GM18520 (cell line): ENCODE results near the gene GRP.

ENCODE experiments used
- ATAC-seq: cut with Tn5 transposase; IDR thresholded peaks from one replicate; pipeline ENCODE4 v1.9.1; 2021; ENCODE audit not compliant: unreplicated experiment

The GRP gene

DNA sequence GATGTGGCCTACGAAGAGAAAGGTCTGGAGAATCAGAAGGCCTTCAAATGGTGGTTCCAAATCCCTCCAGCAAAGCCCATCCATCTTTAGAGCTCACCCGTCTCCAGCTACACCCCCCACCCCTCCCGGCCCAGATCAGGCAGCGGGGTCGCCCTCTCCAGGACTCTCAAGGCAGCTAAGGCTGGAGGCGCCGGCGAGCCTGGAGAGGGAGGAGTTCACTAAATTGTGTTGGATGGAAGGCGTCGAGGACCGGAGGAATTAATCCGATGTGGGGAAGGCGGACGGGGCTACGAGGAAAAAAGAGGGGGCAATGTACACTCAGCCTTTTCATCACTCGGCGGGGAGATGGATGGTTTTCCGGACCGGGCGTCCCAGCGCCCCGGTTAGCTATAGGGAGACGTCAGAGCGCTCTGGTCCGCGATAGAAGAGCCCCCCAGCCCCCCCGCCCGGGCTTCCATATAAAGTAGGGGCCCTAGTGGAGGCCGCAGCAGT lies at the start of gene GRP:
Gene GRP (plus strand): TSS at position 487 of the 492 bp plus-strand sequence. CDS start 108 bp downstream, outside the sequence.
- ATAC-seq: no peak

DNA sequence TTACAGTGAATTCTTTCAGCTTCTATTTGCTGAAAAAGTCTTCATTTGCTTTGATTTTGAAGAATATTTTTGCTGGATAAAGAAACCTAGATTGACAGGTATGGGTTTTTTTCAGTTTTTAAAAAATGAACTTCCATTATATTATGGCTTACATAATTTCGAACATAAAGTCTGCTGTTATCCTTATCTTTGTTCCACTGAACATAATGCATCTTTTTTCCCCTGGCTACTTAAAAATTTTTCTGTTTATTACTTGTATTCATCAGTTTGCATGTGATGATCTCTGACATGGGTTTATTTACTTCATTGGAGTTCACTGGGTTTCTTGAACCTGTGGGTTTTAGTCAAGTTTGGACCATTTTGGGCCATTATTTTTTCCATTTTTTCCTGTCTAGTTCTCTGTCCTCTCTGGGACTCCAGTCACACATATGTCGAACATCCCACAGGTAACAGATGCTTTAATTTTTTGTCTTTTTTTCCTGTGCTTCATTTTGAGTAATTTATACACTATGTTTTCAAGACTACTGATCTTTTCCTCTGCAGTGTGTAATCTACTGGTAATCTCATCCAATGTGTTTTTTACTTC lies 47.2 kb upstream of the GRP start:
- ATAC-seq: no peak

DNA sequence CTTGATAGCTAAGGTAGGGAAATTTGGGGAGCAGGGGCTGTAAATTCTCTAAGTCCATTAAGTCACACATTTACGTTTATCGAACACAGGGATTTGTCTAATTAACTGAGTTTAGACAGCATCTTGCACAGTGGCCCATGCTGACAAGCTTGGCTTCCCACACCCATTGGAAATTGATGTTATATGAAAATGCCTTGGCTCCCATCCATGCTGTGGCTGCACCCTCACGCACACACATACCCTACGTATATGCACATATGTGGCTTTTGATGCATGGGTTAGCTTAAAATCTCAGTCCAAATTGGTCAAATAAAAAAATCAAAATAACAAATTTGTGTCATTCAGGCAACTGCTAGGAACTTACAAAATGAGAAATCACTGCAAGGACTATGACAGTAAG lies 42.5 kb upstream of the GRP start:
- no peak for ATAC-seq

DNA sequence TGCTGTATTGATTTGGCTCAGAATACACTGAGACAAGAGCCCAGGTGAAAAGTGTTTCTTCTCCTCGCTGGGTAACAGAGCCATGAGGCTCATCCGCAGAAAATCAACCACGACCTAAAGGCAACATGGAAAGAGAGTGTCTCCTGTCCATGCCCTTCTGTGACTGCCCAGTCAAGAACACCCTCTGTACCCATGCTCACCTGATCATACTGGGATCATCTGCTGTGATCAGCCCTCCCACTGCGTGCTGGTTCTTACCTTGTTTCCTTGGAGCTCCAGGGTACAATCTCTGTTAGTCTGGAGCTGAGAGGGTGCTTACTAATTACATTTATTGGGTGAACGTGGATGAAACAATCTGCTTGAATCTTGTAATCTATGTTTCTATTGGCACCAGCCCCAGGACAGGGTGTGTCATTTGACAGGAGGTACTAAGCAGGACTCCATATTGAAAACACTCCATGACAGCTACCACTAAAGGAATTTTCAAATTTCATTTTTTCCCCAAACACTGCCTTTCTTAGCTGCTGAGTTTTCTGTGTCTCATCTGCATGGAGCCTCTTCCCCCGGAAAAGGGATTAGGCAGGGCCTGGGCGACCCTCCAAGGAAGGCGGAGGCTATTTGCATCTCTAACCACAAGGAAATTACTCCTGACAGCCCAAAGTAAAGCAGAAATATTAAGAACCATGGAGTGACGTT lies 39.7 kb upstream of the GRP start:
- ATAC-seq: no peak

DNA sequence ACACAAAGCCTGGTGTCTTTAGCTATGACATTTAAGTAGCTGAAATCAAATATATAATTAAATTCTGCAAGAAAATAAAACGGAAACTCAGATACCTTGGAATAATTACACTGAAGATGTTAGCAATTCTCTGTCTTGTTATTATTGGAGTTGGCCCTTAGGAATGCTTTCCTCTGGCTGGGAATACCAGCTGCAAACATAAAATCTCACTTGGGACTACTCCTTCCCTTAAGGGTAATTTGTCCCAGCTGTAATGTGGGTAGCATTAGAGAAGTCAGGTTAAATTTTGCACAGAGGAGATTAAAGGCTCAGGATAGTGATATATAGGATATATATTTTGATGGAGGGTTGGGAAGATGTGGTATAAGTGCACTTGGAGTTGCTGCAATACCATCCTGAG lies 37.3 kb upstream of the GRP start:
- ATAC-seq: no peak

DNA sequence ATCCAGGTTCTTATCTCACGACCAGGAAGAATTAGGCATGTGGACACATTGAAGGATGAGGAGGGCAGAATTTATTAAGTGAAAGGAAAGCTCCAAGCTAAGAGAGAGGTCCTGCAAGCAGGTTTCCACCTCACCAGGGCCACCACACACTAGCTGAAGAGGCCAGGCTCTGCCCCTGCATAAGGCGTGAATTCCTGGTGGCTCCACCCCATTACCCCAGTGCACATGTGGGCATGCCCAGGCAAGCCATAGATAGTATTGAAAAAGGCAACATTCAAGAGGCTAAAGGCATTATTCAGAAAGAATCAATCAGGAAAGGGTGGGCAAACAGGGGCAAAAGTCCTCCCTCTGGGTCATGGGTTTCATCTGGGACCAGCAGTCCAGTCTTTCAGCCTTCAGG lies 30.9 kb upstream of the GRP start:
- no peak for ATAC-seq

DNA sequence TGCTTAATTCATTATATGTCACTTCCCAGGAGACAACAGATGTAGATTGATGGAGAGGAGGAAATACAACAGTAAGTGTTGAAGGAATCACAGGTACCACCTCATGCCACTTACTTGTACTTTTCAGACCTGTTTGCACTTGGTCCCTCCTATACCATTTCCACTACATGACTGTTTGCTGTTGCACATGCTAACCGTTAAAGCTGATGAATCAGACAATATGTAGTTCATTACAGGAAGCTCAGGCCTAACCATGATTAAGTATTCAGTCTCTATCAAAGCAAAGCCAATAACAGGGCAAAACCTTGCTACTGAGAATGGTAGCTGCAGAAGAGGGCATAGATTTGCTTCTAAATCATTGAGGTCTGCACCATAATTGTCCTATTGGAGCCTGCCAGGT lies 30.2 kb upstream of the GRP start:
- no peak for ATAC-seq

DNA sequence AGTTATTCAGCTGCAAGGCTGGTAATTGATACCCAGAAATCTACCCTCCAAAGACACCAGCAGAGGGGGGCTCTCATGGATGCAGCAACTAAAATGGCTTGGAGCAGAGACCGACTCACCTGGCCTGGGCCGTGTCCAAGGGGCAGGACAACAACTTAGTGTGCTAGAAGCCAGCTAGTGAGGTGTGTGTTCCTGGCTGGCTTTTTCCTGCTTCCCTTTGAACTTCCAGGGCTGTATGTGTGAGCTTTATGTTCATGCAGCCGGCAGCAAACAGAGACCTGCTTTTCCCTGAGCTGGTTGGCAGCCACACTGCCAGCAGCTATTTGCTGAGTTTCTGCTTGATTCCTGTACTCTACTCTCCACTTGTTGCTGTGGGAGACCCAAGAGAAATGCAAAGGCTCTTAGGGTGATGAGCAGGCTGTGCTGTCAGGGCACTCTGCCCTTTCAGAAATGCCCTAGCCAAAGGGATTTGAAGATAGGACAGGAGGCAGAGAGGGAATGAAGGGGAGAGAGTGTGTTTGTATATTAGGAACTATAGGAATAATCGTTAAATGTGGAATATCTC lies 23.7 kb upstream of the GRP start:
- no peak for ATAC-seq

DNA sequence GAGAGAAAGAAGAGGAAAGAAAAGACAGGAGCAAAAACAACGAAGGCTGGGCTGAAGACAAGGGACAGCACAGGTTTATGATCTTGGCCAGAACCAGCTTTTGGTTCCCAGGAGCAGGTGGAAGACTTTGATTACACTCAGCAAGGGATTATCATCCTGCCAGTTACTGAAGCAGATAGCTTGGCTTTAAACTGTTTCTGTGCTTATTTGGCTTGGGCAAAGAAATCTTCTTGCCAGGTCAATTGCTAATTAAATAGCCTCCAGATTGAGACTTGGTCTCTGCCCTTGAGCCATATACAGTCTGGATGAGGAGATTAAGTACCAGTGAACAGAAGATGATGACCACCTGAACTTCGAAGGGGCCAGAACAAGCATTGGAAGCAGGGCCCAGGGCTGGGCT lies 22.3 kb upstream of the GRP start:
- ATAC-seq: no peak

DNA sequence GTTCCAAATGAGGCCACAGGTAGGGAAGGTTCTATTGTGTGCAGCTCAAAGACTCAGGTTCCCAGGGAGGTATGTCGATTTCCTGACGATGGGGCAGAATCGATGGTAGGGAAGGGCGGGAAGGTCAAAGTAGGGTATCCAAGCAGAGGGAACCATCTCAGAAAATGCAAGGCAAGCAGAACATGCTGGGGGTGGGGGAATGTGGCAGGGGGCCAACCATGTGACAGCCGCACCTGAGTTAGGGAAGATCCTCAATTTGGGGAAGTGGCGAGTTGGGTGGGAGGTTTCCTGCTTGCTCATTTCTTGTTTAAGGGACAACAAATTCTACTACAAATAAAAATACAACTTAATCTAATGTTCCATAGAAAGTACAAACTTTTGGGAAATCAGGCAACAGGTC lies 21.7 kb upstream of the GRP start:
- no peak for ATAC-seq

DNA sequence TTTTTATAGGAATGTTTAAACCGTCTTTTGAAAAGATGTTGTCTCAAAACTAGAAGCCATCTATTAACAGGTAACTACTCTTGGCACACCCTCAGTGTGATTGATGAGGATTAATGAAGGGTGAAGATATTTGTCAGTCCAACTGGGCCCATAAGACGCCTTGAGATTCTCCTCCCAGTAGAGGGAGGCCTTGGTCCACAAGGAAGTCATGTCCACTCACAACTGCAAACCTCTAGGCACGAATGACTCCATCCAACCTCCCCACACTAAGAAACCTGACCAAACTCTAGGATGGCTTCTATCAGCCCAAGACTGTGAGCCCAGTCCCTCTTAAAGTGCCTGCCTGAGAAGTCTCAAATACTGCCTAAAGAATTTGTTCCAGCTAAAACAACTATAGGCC lies 19.2 kb upstream of the GRP start:
- ATAC-seq: no peak

DNA sequence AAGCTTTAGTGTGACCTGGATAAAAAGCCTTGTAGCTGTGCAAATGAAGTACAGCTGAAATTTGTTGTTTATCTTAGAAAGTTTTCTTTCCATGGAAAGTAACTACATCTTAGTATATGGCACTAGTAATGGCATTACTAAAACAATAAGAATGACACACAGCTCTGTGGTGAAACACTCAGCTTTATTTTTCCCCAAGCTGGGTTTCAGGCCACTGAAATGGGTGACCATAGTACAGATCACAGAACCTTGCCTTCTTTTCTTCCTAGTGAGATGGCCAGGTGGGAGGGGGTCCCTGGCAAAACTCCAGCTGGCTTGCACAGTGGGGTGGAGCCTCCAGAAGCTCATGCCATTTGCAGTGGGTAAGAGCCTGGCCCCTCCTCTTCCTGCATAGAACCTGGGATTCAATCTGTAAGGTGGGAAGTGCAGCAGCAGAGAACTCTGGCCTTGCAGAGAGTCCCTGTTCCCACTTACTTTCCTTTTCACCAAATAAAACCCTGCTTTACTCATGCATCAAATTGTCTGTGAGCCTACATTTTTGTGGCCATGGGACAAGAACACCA lies 17.6 kb upstream of the GRP start:
- no peak for ATAC-seq

DNA sequence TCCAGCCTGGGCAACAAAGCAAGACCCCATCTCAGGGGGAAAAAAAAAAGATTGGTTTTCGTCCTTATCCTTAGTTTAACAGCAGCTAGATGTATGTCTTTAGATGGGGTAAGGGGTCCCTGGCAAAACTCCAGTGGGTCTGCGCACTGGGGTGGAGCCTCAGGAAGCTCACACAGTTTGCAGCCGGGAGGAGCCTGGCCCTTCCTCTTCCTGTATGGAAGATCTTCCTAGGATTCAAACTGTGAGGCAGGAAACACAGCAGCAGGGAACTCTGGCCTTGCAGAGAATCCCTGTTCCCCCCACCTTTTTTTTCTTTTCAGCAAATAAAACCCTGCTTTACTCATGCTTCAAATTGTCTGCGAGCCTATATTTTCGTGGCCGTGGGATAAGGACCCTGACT lies 12.5 kb upstream of the GRP start:
- ATAC-seq: no peak

DNA sequence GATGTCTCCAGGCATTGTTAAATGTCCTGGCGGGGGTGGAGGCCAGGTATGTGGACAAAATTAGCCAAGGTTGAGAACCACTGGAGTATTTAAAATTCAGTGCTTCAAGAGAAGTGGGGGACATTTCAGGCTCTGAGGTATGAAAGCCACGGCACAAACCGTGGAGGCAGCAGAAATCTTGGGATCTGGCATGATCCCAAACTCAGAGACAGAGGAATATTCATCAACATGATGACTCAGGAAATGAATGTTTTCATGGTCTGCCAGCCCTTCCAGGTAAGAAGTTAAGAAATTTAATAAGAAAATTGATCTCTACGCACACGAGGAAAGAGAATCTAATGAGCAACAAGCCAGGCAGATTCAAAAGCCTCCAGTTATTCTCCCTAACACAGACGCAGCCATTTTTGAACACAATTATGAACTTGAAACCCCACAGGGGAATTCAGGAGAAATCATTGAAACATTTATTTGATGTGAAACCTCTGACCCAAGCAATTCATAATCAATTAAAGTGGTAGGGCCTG lies 11.3 kb upstream of the GRP start:
- ATAC-seq: no peak

DNA sequence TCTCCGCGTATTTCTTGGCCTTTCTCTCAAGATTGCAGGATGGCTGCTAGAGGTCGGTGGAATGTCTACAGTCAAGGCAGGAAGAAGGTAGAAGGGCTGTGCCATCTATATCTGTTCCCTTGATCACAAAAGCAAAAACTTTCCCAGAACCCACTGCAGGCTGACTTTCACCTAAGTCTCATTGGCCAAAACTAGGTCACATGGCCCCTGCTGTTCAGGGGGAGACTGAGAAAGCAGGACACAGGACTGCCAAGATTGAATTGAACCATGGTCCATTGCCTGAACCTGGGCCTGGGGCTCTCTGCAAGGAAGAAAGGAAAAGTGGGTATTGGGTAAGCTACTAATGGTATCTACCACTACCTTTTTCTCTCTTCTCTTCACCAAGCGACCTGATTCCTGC lies 9.7 kb upstream of the GRP start:
- no peak for ATAC-seq

DNA sequence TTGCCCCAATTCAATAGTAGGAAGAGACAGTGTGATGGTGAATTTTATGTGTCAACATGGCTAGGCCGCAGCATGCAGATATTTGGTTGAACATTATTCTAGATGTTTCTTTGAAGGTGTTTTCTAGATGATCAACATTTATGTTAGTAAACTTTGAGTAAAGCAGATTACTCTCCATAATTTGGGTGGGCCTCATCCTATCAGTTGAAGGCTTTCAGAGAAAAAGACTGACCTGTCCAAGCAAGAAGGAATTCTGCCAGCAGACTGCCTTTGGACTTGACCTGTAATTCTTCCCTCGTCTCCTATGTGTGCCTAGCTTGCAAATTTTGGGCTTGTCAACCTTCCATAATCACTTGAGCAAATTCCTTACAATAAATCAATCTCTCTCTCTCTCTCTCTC lies 8.3 kb upstream of the GRP start:
- ATAC-seq: no peak

DNA sequence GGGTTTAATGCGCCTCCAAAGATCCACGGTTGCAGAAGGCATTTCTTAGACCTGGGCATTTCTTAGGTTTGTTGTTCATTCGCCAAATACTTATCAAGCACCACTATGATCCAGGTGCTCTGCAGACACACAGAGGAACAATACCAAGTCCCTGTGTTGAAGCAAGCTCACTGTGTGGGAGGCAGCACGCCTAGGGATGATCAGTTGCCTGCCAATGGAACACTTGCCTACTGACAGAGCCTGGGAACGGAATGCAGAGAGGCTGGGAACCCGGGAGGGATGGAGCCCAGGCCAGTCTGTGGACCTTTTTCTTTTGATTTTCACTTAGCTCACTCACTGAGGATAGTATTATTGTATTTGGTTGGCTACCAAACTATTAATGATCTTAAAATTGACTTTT lies 1.9 kb upstream of the GRP start:
- no peak for ATAC-seq

DNA sequence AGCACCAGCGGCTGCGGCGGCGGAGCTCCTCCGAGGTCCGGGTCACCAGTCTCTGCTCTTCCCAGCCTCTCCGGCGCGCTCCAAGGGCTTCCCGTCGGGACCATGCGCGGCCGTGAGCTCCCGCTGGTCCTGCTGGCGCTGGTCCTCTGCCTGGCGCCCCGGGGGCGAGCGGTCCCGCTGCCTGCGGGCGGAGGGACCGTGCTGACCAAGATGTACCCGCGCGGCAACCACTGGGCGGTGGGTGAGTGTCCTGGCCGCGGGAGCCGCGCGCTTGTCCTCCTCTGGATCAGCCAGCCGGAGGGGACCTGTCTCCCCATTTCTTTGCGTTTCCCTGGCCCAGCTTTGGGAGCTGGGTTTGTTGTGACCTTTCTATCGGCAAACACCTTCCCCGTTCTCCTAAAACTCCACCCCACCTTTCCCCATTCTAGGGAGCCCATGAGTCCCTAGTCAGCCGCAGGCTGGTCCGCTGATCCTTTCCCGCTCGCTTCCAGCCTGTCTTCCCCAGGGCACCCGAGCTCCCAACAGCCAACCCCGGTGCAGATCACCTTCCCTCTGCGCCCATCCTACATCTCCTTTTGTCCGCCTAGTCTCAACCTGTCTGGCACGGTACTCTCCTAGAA lies 316 bp downstream of the GRP start:
- no peak for ATAC-seq

DNA sequence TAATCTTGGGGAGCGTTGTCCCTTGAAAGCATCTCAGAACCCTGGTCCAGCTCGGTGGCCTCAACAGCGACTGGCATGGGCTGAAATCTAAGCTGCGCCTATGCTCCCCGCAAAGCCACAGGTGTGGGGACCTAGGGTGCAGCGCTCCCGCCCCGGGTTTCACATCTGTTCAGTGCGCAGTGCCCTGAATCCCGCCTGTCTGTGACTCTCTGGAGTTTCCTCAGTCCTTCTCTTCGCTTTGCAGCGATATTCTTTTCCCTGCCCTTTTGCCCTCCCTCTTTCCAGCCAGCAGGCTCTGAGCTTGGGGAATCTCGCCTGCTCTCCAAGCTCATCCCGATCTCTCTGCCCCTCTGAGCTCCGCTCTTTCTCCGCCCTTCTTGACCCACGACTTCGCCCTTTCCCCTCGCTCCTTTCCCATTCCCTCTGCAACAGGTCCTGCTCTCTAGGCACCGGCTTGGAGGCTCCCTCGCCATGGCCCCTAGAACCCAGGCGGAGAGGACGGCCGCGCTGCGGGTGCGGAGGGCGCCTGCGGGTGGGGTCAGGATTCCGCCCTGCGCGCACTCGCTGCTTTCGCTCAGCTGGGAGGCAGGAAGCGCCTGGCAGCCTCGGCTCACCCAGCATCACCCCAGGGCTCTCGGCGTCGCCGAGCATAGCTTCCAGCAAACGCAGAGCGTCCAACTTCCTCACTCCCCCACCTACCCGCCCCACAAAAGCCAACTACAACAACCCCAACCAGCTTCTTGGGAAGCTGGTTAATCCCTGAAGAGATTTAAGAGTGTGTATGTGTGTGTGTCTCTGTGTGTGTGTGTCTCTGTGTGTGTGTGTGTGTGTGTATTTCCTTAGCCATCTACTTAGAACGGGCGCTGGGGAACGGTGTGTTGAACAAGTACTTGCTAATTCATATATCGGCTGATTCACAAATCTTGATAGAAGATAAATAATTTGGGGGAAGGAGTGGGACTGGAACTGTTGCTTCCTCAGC lies 1.1 kb downstream of the GRP start:
- no peak for ATAC-seq

DNA sequence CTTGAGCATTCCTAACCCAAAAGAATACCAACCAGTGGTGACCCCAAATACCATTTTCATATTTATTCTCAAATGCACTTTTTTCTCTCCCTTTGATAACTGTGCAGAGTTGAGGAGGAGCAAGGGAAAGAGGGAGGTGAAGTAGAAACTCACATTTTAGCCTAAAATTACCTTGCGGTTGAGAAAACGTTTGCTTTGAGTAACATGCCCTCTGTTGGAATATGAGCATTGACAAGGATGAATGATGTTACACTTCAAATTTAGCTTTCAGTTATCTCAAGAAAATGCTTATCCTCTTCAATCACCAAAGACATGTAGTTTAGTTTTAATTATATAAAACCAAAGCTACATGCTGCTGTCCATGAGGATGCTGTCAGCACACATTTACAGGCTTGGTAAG lies 2.4 kb downstream of the GRP start:
- no peak for ATAC-seq
